Thyroid gland (tissue), 4 donors: ENCODE results near the gene MTMR12.

Experiments
- CTCF ChIP-seq, 6 experiments: fragments of 200-600 bp in 3 of 6; fragments of 450-650 bp in 3 of 6; sonication (generic) in 3 of 6; IDR thresholded peaks; one replicate each; pipeline ENCODE4 v1.5.1; 2016 to 2019; ENCODE audit warnings: antibody characterized with exemption in 6 of 6, mild to moderate bottlenecking in 2 of 6, inconsistent platforms in 1 of 6, moderate library complexity in 1 of 6
- POLR2A ChIP-seq, 2 donors: fragments of 450-650 bp; IDR thresholded peaks; one replicate each; pipeline ENCODE4 v1.6.1; 2017; ENCODE audit warnings: antibody characterized with exemption in 2 of 2, mild to moderate bottlenecking in 2 of 2, moderate library complexity in 1 of 2

- TF ChIP-seq CTCF (IDR thresholded peaks at IDR 0.05) (no peak), POLR2A (IDR thresholded peaks at IDR 0.05) (no peak)
These were observed 117.5 kb downstream of the MTMR12 start for GRCh38 chr5:32195265-32195664.
